ENCODE data around the gene UBE2E2.

Gene UBE2E2

GRCh38 chr3:23277688-23278087 lies 74.6 kb downstream of the UBE2E2 start:
- CTCF ChIA-PET: no interaction called here
- POLR2A ChIA-PET: no interaction called here
- TF ChIP-seq, protein P1, sequence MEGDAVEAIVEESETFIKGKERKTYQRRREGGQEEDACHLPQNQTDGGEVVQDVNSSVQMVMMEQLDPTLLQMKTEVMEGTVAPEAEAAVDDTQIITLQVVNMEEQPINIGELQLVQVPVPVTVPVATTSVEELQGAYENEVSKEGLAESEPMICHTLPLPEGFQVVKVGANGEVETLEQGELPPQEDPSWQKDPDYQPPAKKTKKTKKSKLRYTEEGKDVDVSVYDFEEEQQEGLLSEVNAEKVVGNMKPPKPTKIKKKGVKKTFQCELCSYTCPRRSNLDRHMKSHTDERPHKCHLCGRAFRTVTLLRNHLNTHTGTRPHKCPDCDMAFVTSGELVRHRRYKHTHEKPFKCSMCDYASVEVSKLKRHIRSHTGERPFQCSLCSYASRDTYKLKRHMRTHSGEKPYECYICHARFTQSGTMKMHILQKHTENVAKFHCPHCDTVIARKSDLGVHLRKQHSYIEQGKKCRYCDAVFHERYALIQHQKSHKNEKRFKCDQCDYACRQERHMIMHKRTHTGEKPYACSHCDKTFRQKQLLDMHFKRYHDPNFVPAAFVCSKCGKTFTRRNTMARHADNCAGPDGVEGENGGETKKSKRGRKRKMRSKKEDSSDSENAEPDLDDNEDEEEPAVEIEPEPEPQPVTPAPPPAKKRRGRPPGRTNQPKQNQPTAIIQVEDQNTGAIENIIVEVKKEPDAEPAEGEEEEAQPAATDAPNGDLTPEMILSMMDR (IDR thresholded peaks at IDR 0.05; ENCODE audit: insufficient read depth, low read length, missing control alignments): no peak

GRCh38 chr3:23283625-23284024 lies 80.5 kb downstream of the UBE2E2 start:
- CTCF ChIA-PET: no interaction called here
- TF ChIP-seq, protein P1 (IDR thresholded peaks at IDR 0.05; ENCODE audit: insufficient read depth, low read length, missing control alignments): no peak
- POLR2A ChIA-PET: no interaction called here
- no peak for DNase-seq (ENCODE audit: low read depth, low spot score)
- no peak overlapping the region for H3K4me3 ChIP-seq (ENCODE audit: low read depth, low read length)

More at GRCh38 chr3:23277688-23278087, 74.6 kb downstream of the UBE2E2 start:
- no peak overlapping the region for H3K4me3 ChIP-seq (ENCODE audit: low read depth, low read length)
- no peak for DNase-seq (ENCODE audit: low read depth, low spot score)

DNA sequence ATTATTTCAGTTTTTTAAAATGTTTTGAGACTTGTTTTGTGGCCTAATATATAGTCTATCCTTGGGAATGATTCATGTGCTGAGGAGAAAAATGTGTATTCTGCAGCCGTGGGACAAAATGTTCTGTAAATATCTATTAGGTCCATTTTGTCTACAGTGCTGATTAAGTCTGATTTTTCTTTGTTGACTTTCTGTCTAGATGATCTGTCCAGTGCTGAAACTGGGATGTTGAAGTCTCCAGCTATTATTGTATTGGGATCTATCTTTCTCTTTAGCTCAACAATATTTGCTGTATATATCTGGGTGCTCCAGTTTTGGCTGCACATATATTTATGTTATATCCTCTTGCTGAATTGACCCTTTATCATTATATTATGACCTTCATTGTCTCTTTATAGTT lies 85.2 kb downstream of the UBE2E2 start:
- no peak overlapping the region for H3K4me3 ChIP-seq (ENCODE audit: low read depth, low read length)
- ChIA-PET POLR2A (interaction anchor here (0.7 kb wide), 1 partner anchor 372 kb away, joined by 3 read pairs; no protein-coding TSS in a partner anchor), CTCF (no interaction called here)
- DNase-seq (ENCODE audit: low read depth, low spot score): no peak
- TF ChIP-seq, protein P1 (IDR thresholded peaks at IDR 0.05; ENCODE audit: insufficient read depth, low read length, missing control alignments): no peak

- POLR2A ChIA-PET: interaction anchor here (0.7 kb wide), 1 partner anchor 372 kb away, joined by 3 read pairs; no protein-coding TSS in a partner anchor
- CTCF ChIA-PET: no interaction called here
- TF ChIP-seq, protein P1 (IDR thresholded peaks at IDR 0.05; ENCODE audit: insufficient read depth, low read length, missing control alignments): no peak
These were observed 85.6 kb downstream of the UBE2E2 start for GRCh38 chr3:23288715-23289114.

GRCh38 chr3:23292432-23292831 lies 89.3 kb downstream of the UBE2E2 start:
- ChIA-PET CTCF (no interaction called here), POLR2A (no interaction called here)
- no peak for DNase-seq (ENCODE audit: low read depth, low spot score)
- TF ChIP-seq, protein P1 (IDR thresholded peaks at IDR 0.05; ENCODE audit: insufficient read depth, low read length, missing control alignments): no peak
- no peak overlapping the region for H3K4me3 ChIP-seq (ENCODE audit: low read depth, low read length)

More at GRCh38 chr3:23288715-23289114, 85.6 kb downstream of the UBE2E2 start:
- H3K4me3 ChIP-seq (ENCODE audit: low read depth, low read length): no peak overlapping the region
- no peak for DNase-seq (ENCODE audit: low read depth, low spot score)

- DNase-seq (ENCODE audit: low read depth, low spot score): no peak
- TF ChIP-seq, protein P1 (IDR thresholded peaks at IDR 0.05; ENCODE audit: insufficient read depth, low read length, missing control alignments): no peak
- ChIA-PET POLR2A (no interaction called here), CTCF (no interaction called here)
- H3K4me3 ChIP-seq (ENCODE audit: low read depth, low read length): no peak overlapping the region
These were observed 91.8 kb downstream of the UBE2E2 start for GRCh38 chr3:23294770-23295387.
